Islet of Langerhans (tissue), 1 donor: ENCODE measurements around the gene DGKD.

ENCODE experiments used
- FAIRE-seq: peaks from one replicate; lab custom pipeline; 2011; peaks lifted over from hg19 to GRCh38; lab: Jason Lieb, UNC

Gene DGKD

GRCh38 chr2:233503481-233503880 lies 149.2 kb downstream of the DGKD start:
- no peak for FAIRE-seq

GRCh38 chr2:233503947-233504637 lies 149.8 kb downstream of the DGKD start:
- no peak for FAIRE-seq

GRCh38 chr2:233513953-233514655 lies 159.8 kb downstream of the DGKD start:
- peak; percentile 91 for FAIRE-seq

- no peak for FAIRE-seq
Measured at GRCh38 chr2:233519787-233520611, 165.7 kb downstream of the DGKD start.
